Immature natural killer cell (primary cell): ENCODE measurements around the gene SOCS3. TPM values are rescaled to one million over a fixed set of nuclear protein-coding genes. Genes with fewer than 3 reads are reported as not detected.

Experiments used
- DNase-seq, 3 donors: peaks; one replicate each; pipeline ENCODE4 v3.0.0; 2022; ENCODE audit warnings: mixed read lengths in 1 of 3
- H3K27ac Mint-ChIP-seq, 6 donors: one replicate each; pipeline ENCODE4 v1.8.0; 2020; ENCODE audit warnings: mixed read lengths in 6 of 6, mild to moderate bottlenecking in 5 of 6, inconsistent platforms in 4 of 6, moderate library complexity in 3 of 6
- H3K27me3 Mint-ChIP-seq, 3 donors: one replicate each; pipeline ENCODE4 v1.8.0; 2020 to 2021; ENCODE audit warnings: low read depth in 3 of 3, mild to moderate bottlenecking in 3 of 3, mixed read lengths in 3 of 3, moderate library complexity in 3 of 3, inconsistent platforms in 1 of 3
- H3K36me3 Mint-ChIP-seq, 3 donors: one replicate each; pipeline ENCODE4 v1.8.0; 2020; ENCODE audit warnings: mixed read lengths in 3 of 3, inconsistent platforms in 2 of 3, mild to moderate bottlenecking in 2 of 3
- H3K4me1 Mint-ChIP-seq, 2 donors: one replicate each; pipeline ENCODE4 v1.8.0; 2020; ENCODE audit warnings: inconsistent platforms in 2 of 2, mild to moderate bottlenecking in 2 of 2, mixed read lengths in 2 of 2, moderate library complexity in 1 of 2
- H3K4me3 Mint-ChIP-seq, 5 donors: one replicate each; pipeline ENCODE4 v1.8.0; 2020; ENCODE audit warnings: mild to moderate bottlenecking in 5 of 5, mixed read lengths in 5 of 5, inconsistent platforms in 3 of 5, moderate library complexity in 3 of 5
- H3K9me3 Mint-ChIP-seq, 6 donors: one replicate each; pipeline ENCODE4 v1.8.0; 2020; ENCODE audit warnings: mild to moderate bottlenecking in 6 of 6, mixed read lengths in 6 of 6, inconsistent platforms in 4 of 6, moderate library complexity in 3 of 6
- polyA plus RNA-seq, 3 donors: library from polyadenylated mRNA; unstranded; fragments of 300-500 nt; fragmentation: Illumina TruSeq; gene quantifications; one replicate each; pipeline ENCODE4 v1.2.3, GENCODE V29; 2021

The SOCS3 gene
- polyA plus RNA-seq, 3 donors from 2014 or later = 9.0 to 15.4 (median 10.6) TPM

- Mint-ChIP-seq H3K36me3 (no peaks in the 10 kb centered on the region), H3K27me3 (peaks cover 3 to 4% (median 3%) of the 10 kb centered on the region in 3 donors), H3K9me3 (no peaks in the 10 kb centered on the region), H3K4me3 (no peak overlapping the region), H3K27ac (peak overlapping the region in 2 of 6 donors; percentile 49 to 81), H3K4me1 (peaks cover 34 to 35% of the 10 kb centered on the region in 2 donors)
- no peak for DNase-seq
Observed at GRCh38 chr17:78346605-78347250, 13.1 kb downstream of the SOCS3 start.

GRCh38 chr17:78345791-78346494 is 13.9 kb downstream of the SOCS3 start:
- Mint-ChIP-seq H3K36me3 (no peaks in the 10 kb centered on the region), H3K9me3 (no peaks in the 10 kb centered on the region), H3K27me3 (peaks cover 3 to 4% (median 3%) of the 10 kb centered on the region in 3 donors), H3K4me3 (no peak overlapping the region), H3K27ac (no peak overlapping the region), H3K4me1 (peaks cover 34 to 36% of the 10 kb centered on the region in 2 donors)
- no peak for DNase-seq

GRCh38 chr17:78345172-78345571 is 14.7 kb downstream of the SOCS3 start:
- H3K4me1 Mint-ChIP-seq = peaks cover 35 to 41% of the 10 kb centered on the region in 2 donors
- peaks cover 1 to 7% (median 3%) of the 10 kb centered on the region in 3 donors for H3K27me3 Mint-ChIP-seq
- H3K4me3 Mint-ChIP-seq = peak overlapping the region in 1 of 5 donors; percentile 66
- H3K36me3 Mint-ChIP-seq = no peaks in the 10 kb centered on the region
- no peak for DNase-seq
- H3K27ac Mint-ChIP-seq = peak overlapping the region in 2 of 6 donors; percentile 63 to 66
- no peaks in the 10 kb centered on the region for H3K9me3 Mint-ChIP-seq

- Mint-ChIP-seq H3K27ac (peak overlapping the region in 3 of 6 donors; percentile 40 to 75 (median 72)), H3K9me3 (no peaks in the 10 kb centered on the region), H3K27me3 (peaks cover 1 to 9% (median 3%) of the 10 kb centered on the region in 3 donors), H3K4me1 (peaks cover 34 to 41% of the 10 kb centered on the region in 2 donors), H3K4me3 (peak overlapping the region in 3 of 5 donors; percentile 56 to 66 (median 65)), H3K36me3 (no peaks in the 10 kb centered on the region)
- no peak for DNase-seq
Observed at GRCh38 chr17:78344666-78345065, 15.2 kb downstream of the SOCS3 start.

- Mint-ChIP-seq H3K27ac (peak overlapping the region; percentile 70 to 90 (median 86)), H3K27me3 (peaks cover 1 to 9% (median 3%) of the 10 kb centered on the region in 3 donors), H3K9me3 (no peaks in the 10 kb centered on the region), H3K4me3 (peak overlapping the region; percentile 68 to 82 (median 79)), H3K4me1 (peaks cover 34 to 41% of the 10 kb centered on the region in 2 donors), H3K36me3 (no peaks in the 10 kb centered on the region)
- DNase-seq = peak; percentile 69 to 70 (median 70)
Observed at GRCh38 chr17:78343543-78344201, 16.2 kb downstream of the SOCS3 start.

- Mint-ChIP-seq H3K27ac (peak overlapping the region; percentile 70 to 90 (median 86)), H3K4me3 (peak overlapping the region; percentile 68 to 82 (median 79)), H3K36me3 (no peaks in the 10 kb centered on the region), H3K9me3 (no peaks in the 10 kb centered on the region), H3K4me1 (peaks cover 34 to 41% of the 10 kb centered on the region in 2 donors), H3K27me3 (peaks cover 1 to 9% (median 3%) of the 10 kb centered on the region in 3 donors)
- DNase-seq = peak in 2 of 3 donors; percentile 26 to 31
Observed at GRCh38 chr17:78343187-78343542, 16.7 kb downstream of the SOCS3 start.

- Mint-ChIP-seq H3K4me1 (peaks cover 32 to 41% of the 10 kb centered on the region in 2 donors), H3K4me3 (peak overlapping the region; percentile 68 to 82 (median 79)), H3K9me3 (no peaks in the 10 kb centered on the region), H3K27me3 (peaks cover 1 to 9% (median 3%) of the 10 kb centered on the region in 3 donors), H3K36me3 (no peaks in the 10 kb centered on the region), H3K27ac (peak overlapping the region; percentile 70 to 90 (median 86))
- DNase-seq = no peak
Observed at GRCh38 chr17:78342449-78343186, 17.3 kb downstream of the SOCS3 start.

GRCh38 chr17:78341559-78342448 is 18.1 kb downstream of the SOCS3 start:
- Mint-ChIP-seq H3K4me1 (peaks cover 30 to 36% of the 10 kb centered on the region in 2 donors), H3K9me3 (no peaks in the 10 kb centered on the region), H3K27me3 (peaks cover 1 to 9% (median 2%) of the 10 kb centered on the region in 3 donors), H3K4me3 (peak overlapping the region in 3 of 5 donors; percentile 25 to 79 (median 68)), H3K27ac (no peak overlapping the region), H3K36me3 (no peaks in the 10 kb centered on the region)
- peak; percentile 40 to 46 (median 45) for DNase-seq

- Mint-ChIP-seq H3K36me3 (no peaks in the 10 kb centered on the region), H3K9me3 (no peaks in the 10 kb centered on the region), H3K27me3 (peaks cover 1 to 10% (median 3%) of the 10 kb centered on the region in 3 donors), H3K4me1 (peaks cover 30 to 33% of the 10 kb centered on the region in 2 donors), H3K4me3 (peak overlapping the region; percentile 71 to 78 (median 73)), H3K27ac (peak overlapping the region in 2 of 6 donors; percentile 35 to 83)
- no peak for DNase-seq
Observed at GRCh38 chr17:78340183-78340955, 19.5 kb downstream of the SOCS3 start.

- no peak overlapping the region for H3K4me3 Mint-ChIP-seq
- H3K36me3 Mint-ChIP-seq = no peaks in the 10 kb centered on the region
- no peak overlapping the region for H3K27ac Mint-ChIP-seq
- H3K27me3 Mint-ChIP-seq = peaks cover 1 to 15% (median 3%) of the 10 kb centered on the region in 3 donors
- no peaks in the 10 kb centered on the region for H3K9me3 Mint-ChIP-seq
- H3K4me1 Mint-ChIP-seq = peaks cover 17 to 19% of the 10 kb centered on the region in 2 donors
- no peak for DNase-seq
Observed at GRCh38 chr17:78338486-78339259, 21.2 kb downstream of the SOCS3 start.

GRCh38 chr17:78337244-78338109 is 22.4 kb downstream of the SOCS3 start:
- Mint-ChIP-seq H3K36me3 (no peaks in the 10 kb centered on the region), H3K9me3 (no peaks in the 10 kb centered on the region), H3K27ac (no peak overlapping the region), H3K4me3 (no peak overlapping the region), H3K27me3 (peaks cover 1 to 12% (median 5%) of the 10 kb centered on the region in 3 donors), H3K4me1 (peaks cover 11 to 16% of the 10 kb centered on the region in 2 donors)
- DNase-seq = no peak
